ENCODE results near the gene TMEM179. TPM values are rescaled to one million over a fixed set of nuclear protein-coding genes. Genes with fewer than 3 reads are reported as not detected.

Gene TMEM179
- total RNA-seq, 1 donor = not detected

GRCh38 chr14:104557766-104558165 lies 46.8 kb downstream of the TMEM179 start:
- no peak for TF ChIP-seq CTCF (IDR thresholded peaks at IDR 0.05; ENCODE audit: insufficient read depth, low read length)
- H3K4me3 ChIP-seq (ENCODE audit: low read depth, low read length) = no peak overlapping the region
- no peak for DNase-seq (ENCODE audit: low read depth)

GRCh38 chr14:104557086-104557485 lies 47.5 kb downstream of the TMEM179 start:
- no peak for DNase-seq (ENCODE audit: low read depth)
- no peak overlapping the region for H3K4me3 ChIP-seq (ENCODE audit: low read depth, low read length)
- no peak for TF ChIP-seq CTCF (IDR thresholded peaks at IDR 0.05; ENCODE audit: insufficient read depth, low read length)

GRCh38 chr14:104556256-104557021 lies 48.1 kb downstream of the TMEM179 start:
- H3K4me3 ChIP-seq (ENCODE audit: low read depth, low read length) = no peak overlapping the region
- no peak for DNase-seq (ENCODE audit: low read depth)
- TF ChIP-seq CTCF (IDR thresholded peaks at IDR 0.05; ENCODE audit: insufficient read depth, low read length) = no peak

- no peak for TF ChIP-seq CTCF (IDR thresholded peaks at IDR 0.05; ENCODE audit: insufficient read depth, low read length)
- no peak overlapping the region for H3K4me3 ChIP-seq (ENCODE audit: low read depth, low read length)
- DNase-seq (ENCODE audit: low read depth) = no peak
These were observed 48.9 kb downstream of the TMEM179 start for GRCh38 chr14:104555430-104556255.

- H3K4me3 ChIP-seq (ENCODE audit: low read depth, low read length) = no peak overlapping the region
- DNase-seq (ENCODE audit: low read depth) = no peak
- no peak for TF ChIP-seq CTCF (IDR thresholded peaks at IDR 0.05; ENCODE audit: insufficient read depth, low read length)
These were observed 49.8 kb downstream of the TMEM179 start for GRCh38 chr14:104554608-104555429.

- H3K4me3 ChIP-seq (ENCODE audit: low read depth, low read length) = no peak overlapping the region
- DNase-seq (ENCODE audit: low read depth) = no peak
- TF ChIP-seq CTCF (IDR thresholded peaks at IDR 0.05; ENCODE audit: insufficient read depth, low read length) = no peak
These were observed 50.4 kb downstream of the TMEM179 start for GRCh38 chr14:104554088-104554607.

All from fibroblast of the aortic adventitia (primary cell).